BE2C (cell line): Measurements from ENCODE around the gene WBP1.
"Not testable (repeated sequence)": the region's sequence is repeated elsewhere in the genome, so short reads cannot be mapped to it uniquely, and the experiment has no call there.

Experiments used
- DNase-seq: peaks from one replicate; pipeline ENCODE4 v3.0.0-alpha.2; 2020
- H3K27me3 ChIP-seq: fragments of 250-450 bp; sonication (Bioruptor Pico); 2 replicates; pipeline ENCODE4 v1.5.1; 2020; ENCODE audit warnings: mild to moderate bottlenecking
- H3K36me3 ChIP-seq: fragments of 250-450 bp; sonication (Bioruptor Pico); 2 replicates; pipeline ENCODE4 v1.5.1; 2020; ENCODE audit warnings: mild to moderate bottlenecking
- H3K4me1 ChIP-seq: fragments of 250-450 bp; sonication (Bioruptor Pico); 2 replicates; pipeline ENCODE4 v1.5.1; 2020
- H3K4me3 ChIP-seq: 2 replicates; pipeline ENCODE4 v1.5.1; 2011; ENCODE audit warnings: low read depth, low read length
- H3K9me3 ChIP-seq: fragments of 250-450 bp; sonication (Bioruptor Pico); 2 replicates; pipeline ENCODE4 v1.5.1; 2020
- CTCF ChIP-seq: IDR thresholded peaks from 2 replicates; pipeline ENCODE4 v1.5.1; 2012; ENCODE audit warnings: mild to moderate bottlenecking, low read depth, low read length

The WBP1 gene

GRCh38 chr2:74416778-74417177 is 41.5 kb upstream of the WBP1 start:
- Histone ChIP-seq H3K27me3 (no peaks in the 10 kb centered on the region), H3K4me3 (no peak overlapping the region), H3K9me3 (no peaks in the 10 kb centered on the region), H3K36me3 (no peaks in the 10 kb centered on the region), H3K4me1 (no peaks in the 10 kb centered on the region)
- TF ChIP-seq CTCF: no peak
- no peak for DNase-seq

GRCh38 chr2:74417197-74417596 is 41.0 kb upstream of the WBP1 start:
- H3K4me3 ChIP-seq: no peak overlapping the region
- no peak for DNase-seq
- H3K4me1 ChIP-seq: no peaks in the 10 kb centered on the region
- TF ChIP-seq CTCF: no peak
- no peaks in the 10 kb centered on the region for H3K9me3 ChIP-seq
- H3K36me3 ChIP-seq: no peaks in the 10 kb centered on the region
- H3K27me3 ChIP-seq: no peaks in the 10 kb centered on the region

GRCh38 chr2:74417763-74418162 is 40.5 kb upstream of the WBP1 start:
- TF ChIP-seq CTCF: no peak
- no peaks in the 10 kb centered on the region for H3K27me3 ChIP-seq
- no peaks in the 10 kb centered on the region for H3K4me1 ChIP-seq
- no peak overlapping the region for H3K4me3 ChIP-seq
- H3K9me3 ChIP-seq: no peaks in the 10 kb centered on the region
- DNase-seq: no peak
- H3K36me3 ChIP-seq: no peaks in the 10 kb centered on the region

GRCh38 chr2:74418312-74418711 is 39.9 kb upstream of the WBP1 start:
- Histone ChIP-seq H3K36me3 (no peaks in the 10 kb centered on the region), H3K4me1 (no peaks in the 10 kb centered on the region), H3K9me3 (no peaks in the 10 kb centered on the region), H3K27me3 (no peaks in the 10 kb centered on the region), H3K4me3 (no peak overlapping the region)
- no peak for TF ChIP-seq CTCF
- peak; percentile 46 for DNase-seq

- H3K27me3 ChIP-seq: no peaks in the 10 kb centered on the region
- H3K36me3 ChIP-seq: no peaks in the 10 kb centered on the region
- no peak for DNase-seq
- no peak overlapping the region for H3K4me3 ChIP-seq
- H3K9me3 ChIP-seq: no peaks in the 10 kb centered on the region
- no peaks in the 10 kb centered on the region for H3K4me1 ChIP-seq
- TF ChIP-seq CTCF: no peak
These were observed 38.9 kb upstream of the WBP1 start for GRCh38 chr2:74419345-74419744.

GRCh38 chr2:74420006-74420405 is 38.2 kb upstream of the WBP1 start:
- Histone ChIP-seq H3K36me3 (no peaks in the 10 kb centered on the region), H3K4me3 (no peak overlapping the region), H3K9me3 (no peaks in the 10 kb centered on the region), H3K4me1 (no peaks in the 10 kb centered on the region), H3K27me3 (no peaks in the 10 kb centered on the region)
- no peak for TF ChIP-seq CTCF
- no peak for DNase-seq

GRCh38 chr2:74420443-74421103 is 37.7 kb upstream of the WBP1 start:
- not testable (repeated sequence) for H3K4me1 ChIP-seq, H3K9me3 ChIP-seq, H3K36me3 ChIP-seq, H3K27me3 ChIP-seq, DNase-seq
- peak overlapping the region; percentile 78 for H3K4me3 ChIP-seq
